Psoas muscle (tissue), 8 donors: ENCODE measurements around the gene NSG1. TPM values are rescaled to one million over a fixed set of nuclear protein-coding genes. Genes with fewer than 3 reads are reported as not detected.

Experiments used
- ATAC-seq, 4 donors: fragments of 200-7000 bp; cut with Tn5 transposase; one replicate each; pipeline ENCODE4 v1.9.1; 2020; ENCODE audit warnings: moderate library complexity in 3 of 4, mild to moderate bottlenecking in 2 of 4
- DNase-seq, 2 donors: peaks; one replicate each; pipeline ENCODE4 v3.0.0-alpha.2; 2020
- H3K27ac ChIP-seq: fragments of 200-600 bp; one replicate; pipeline ENCODE4 v1.8.0; 2022
- H3K27me3 ChIP-seq, 3 donors: fragments of 200-600 bp in 1 of 3; one replicate each; pipeline versions ENCODE4 v1.6.1 to v1.8.0; 2013 to 2022; ENCODE audit warnings: low read length in 2 of 3, mild to moderate bottlenecking in 2 of 3, moderate library complexity in 1 of 3; ENCODE audit not compliant: insufficient read depth in 3 of 3
- H3K36me3 ChIP-seq, 2 donors: fragments of 200-600 bp in 1 of 2; one replicate each; pipeline versions ENCODE4 v1.6.1 to v1.8.0; 2013 to 2022; ENCODE audit warnings: low read depth in 1 of 2, mild to moderate bottlenecking in 1 of 2, moderate library complexity in 1 of 2; ENCODE audit not compliant: insufficient read depth in 1 of 2
- H3K4me1 ChIP-seq: fragments of 200-600 bp; one replicate; pipeline ENCODE4 v1.8.0; 2022
- H3K4me3 ChIP-seq: fragments of 200-600 bp; one replicate; pipeline ENCODE4 v1.8.0; 2022; ENCODE audit warnings: mild to moderate bottlenecking
- H3K9me3 ChIP-seq: fragments of 200-600 bp; one replicate; pipeline ENCODE4 v1.8.0; 2022
- CTCF ChIP-seq: fragments of 200-600 bp; IDR thresholded peaks from one replicate; pipeline ENCODE4 v1.8.0; 2022; ENCODE audit warnings: antibody characterized with exemption
- WGBS, 3 donors: extraction: QIAGEN DNeasy Blood & Tissue Kit; methylation state at CpG; one replicate each; pipeline versions ENCODE4 v1.1.6 to v1.1.7; 2013; 5-methylcytosine and 5-hydroxymethylcytosine counted together
- intact Hi-C, 2 donors: fragments of 100-400 bp; cut with DNase I; formaldehyde crosslinking; loops; one replicate each; pipeline versions ENCODE4 v1.11.0 to v1.14.2; 2022
- polyA plus RNA-seq, 3 donors: library from polyadenylated mRNA; stranded (reverse); fragments of 200-250 nt; gene quantifications; one replicate each; pipeline ENCODE4 v1.2.3, GENCODE V29; 2013
- total RNA-seq, 4 donors: library from RNA; stranded (reverse); fragmentation: NEBNext Ultra II Directional in 2 of 4; extraction: Animal tissue kit (Norgen Biotek cat#: 25700) in 2 of 4; gene quantifications; one replicate each; pipeline versions ENCODE4 v1.2.1 to v1.2.4, GENCODE V29; 2021 to 2023
- donor health status: healthy with polysubstance abuse.
- donor health status: DM: no; HTN: no; CAD: no; lungs with moderate emphysema.
- donor health status: Bipolar disorder and iron deficiency.
- donor health status: healthy.
- donor health status: DM: yes; HTN: yes; CAD: no.
- donor health status: DM: no; HTN: no; CAD: no.
- donor health status: DM: no; HTN: no; CAD: no.
- donor health status: DM: yes; HTN: yes; CAD: no.

Gene NSG1
- total and polyA plus RNA-seq, 7 donors, result 0.11 to 0.50 (median 0.28) TPM; not detected in 2

- Histone ChIP-seq H3K36me3 (peaks cover 4 to 22% of the 10 kb centered on the region in 2 donors), H3K4me1 (peaks cover 3% of the 10 kb centered on the region), H3K9me3 (no peaks in the 10 kb centered on the region), H3K27me3 (no peaks in the 10 kb centered on the region), H3K27ac (no peak overlapping the region), H3K4me3 (no peak overlapping the region)
- intact Hi-C loops, result no loop called here
- ATAC-seq (no peak), DNase-seq (no peak)
- 78 to 87% (median 87%) methylated on average over 2 of the region's 2 CpGs for WGBS, 3 donors
- no peak for TF ChIP-seq CTCF
These were observed 53.6 kb downstream of the NSG1 start for GRCh38 chr4:4440333-4441061.

GRCh38 chr4:4443821-4444220, 56.9 kb downstream of the NSG1 start:
- Histone ChIP-seq H3K27ac (no peak overlapping the region), H3K27me3 (no peaks in the 10 kb centered on the region), H3K9me3 (no peaks in the 10 kb centered on the region), H3K36me3 (peaks cover 0 to 3% of the 10 kb centered on the region in 2 donors), H3K4me1 (peaks cover 3% of the 10 kb centered on the region), H3K4me3 (no peak overlapping the region)
- no peak for TF ChIP-seq CTCF
- ATAC-seq, result no peak
- DNase-seq, result no peak
- WGBS, 3 donors, result 63 to 85% (median 65%) methylated on average over 2 of the region's 2 CpGs
- intact Hi-C loops, result no loop called here

- no peak overlapping the region for H3K27ac ChIP-seq
- no peak for TF ChIP-seq CTCF
- peaks cover 3 to 5% of the 10 kb centered on the region in 2 donors for H3K36me3 ChIP-seq
- H3K4me3 ChIP-seq, result no peak overlapping the region
- peaks cover 3% of the 10 kb centered on the region for H3K4me1 ChIP-seq
- ATAC-seq (no peak), DNase-seq (no peak)
- H3K27me3 ChIP-seq, result no peaks in the 10 kb centered on the region
- intact Hi-C loops, result no loop called here
- no peaks in the 10 kb centered on the region for H3K9me3 ChIP-seq
These were observed 59.5 kb downstream of the NSG1 start for GRCh38 chr4:4446434-4446833.

GRCh38 chr4:4455210-4455865, 68.4 kb downstream of the NSG1 start:
- Histone ChIP-seq H3K9me3 (peaks cover 6% of the 10 kb centered on the region), H3K27me3 (no peaks in the 10 kb centered on the region), H3K27ac (no peak overlapping the region), H3K36me3 (peaks cover 7 to 84% of the 10 kb centered on the region in 2 donors), H3K4me1 (no peaks in the 10 kb centered on the region), H3K4me3 (no peak overlapping the region)
- TF ChIP-seq CTCF, result no peak
- DNase-seq (no peak), ATAC-seq (no peak)
- WGBS, 3 donors, result 83 to 87% (median 85%) methylated on average over 5 of the region's 5 CpGs
- intact Hi-C loops, result no loop called here
